Brain microvascular endothelial cell (primary cell): Measurements from ENCODE around the gene ATP8A2.

ENCODE experiments used
- DNase-seq: peaks from one replicate; pipeline ENCODE4 v3.0.0-alpha.2; 2020
- H3K27ac ChIP-seq: fragments of 250-450 bp; sonication (Bioruptor Pico); 2 replicates; pipeline ENCODE4 v1.5.1; 2020; ENCODE audit warnings: mild to moderate bottlenecking, moderate library complexity
- H3K27me3 ChIP-seq: fragments of 250-450 bp; sonication (Bioruptor Pico); replicated peaks from 2 replicates; pipeline ENCODE4 v1.5.1; 2020; ENCODE audit warnings: mild to moderate bottlenecking
- H3K36me3 ChIP-seq: fragments of 250-450 bp; sonication (Bioruptor Pico); replicated peaks from 2 replicates; pipeline ENCODE4 v1.5.1; 2020; ENCODE audit warnings: mild to moderate bottlenecking
- H3K4me3 ChIP-seq: 2 replicates; pipeline ENCODE4 v1.5.1; 2011; ENCODE audit warnings: low read depth, mild to moderate bottlenecking, control low read depth, low read length, moderate library complexity
- CTCF ChIP-seq: IDR thresholded peaks from 2 replicates; pipeline ENCODE4 v1.5.1; 2011; ENCODE audit warnings: low read depth, mild to moderate bottlenecking, moderate library complexity, low read length, control low read depth, inconsistent platforms; ENCODE audit errors: missing control alignments
- in situ Hi-C: cut with HindIII; loops from 2 replicates; pipeline ENCODE4 v1.10.0; 2017; ENCODE audit warnings: low sequenced_read_pairs, low pct_ligation_motif_present

ATP8A2 gene

GRCh38 chr13:25915840-25916518, 544.2 kb downstream of the ATP8A2 start:
- in situ Hi-C loops: no loop called here
- DNase-seq: no peak
- H3K27me3 ChIP-seq: no peaks in the 10 kb centered on the region
- no peak overlapping the region for H3K4me3 ChIP-seq
- H3K36me3 ChIP-seq: no peaks in the 10 kb centered on the region
- no peak overlapping the region for H3K27ac ChIP-seq
- no peak for TF ChIP-seq CTCF

- Histone ChIP-seq H3K4me3 (no peak overlapping the region), H3K36me3 (no peaks in the 10 kb centered on the region), H3K27me3 (no peaks in the 10 kb centered on the region), H3K27ac (no peak overlapping the region)
- no peak for TF ChIP-seq CTCF
- no peak for DNase-seq
- in situ Hi-C loops: no loop called here
Observed at GRCh38 chr13:25920277-25920676, 548.5 kb downstream of the ATP8A2 start.

- no peak overlapping the region for H3K4me3 ChIP-seq
- DNase-seq: peak; percentile 19
- in situ Hi-C loops: no loop called here
- no peak overlapping the region for H3K27ac ChIP-seq
- TF ChIP-seq CTCF: no peak
- H3K27me3 ChIP-seq: no peaks in the 10 kb centered on the region
- no peaks in the 10 kb centered on the region for H3K36me3 ChIP-seq
Observed at GRCh38 chr13:25920931-25921330, 549.2 kb downstream of the ATP8A2 start.

- Histone ChIP-seq H3K27ac (no peak overlapping the region), H3K27me3 (no peaks in the 10 kb centered on the region), H3K4me3 (no peak overlapping the region), H3K36me3 (no peaks in the 10 kb centered on the region)
- DNase-seq: peak; percentile 12
- in situ Hi-C loops: no loop called here
- TF ChIP-seq CTCF: no peak
Observed at GRCh38 chr13:25922376-25922775, 550.6 kb downstream of the ATP8A2 start.

- Histone ChIP-seq H3K36me3 (no peaks in the 10 kb centered on the region), H3K4me3 (no peak overlapping the region), H3K27me3 (no peaks in the 10 kb centered on the region), H3K27ac (no peak overlapping the region)
- in situ Hi-C loops: no loop called here
- TF ChIP-seq CTCF: no peak
- no peak for DNase-seq
Observed at GRCh38 chr13:25923217-25924085, 551.7 kb downstream of the ATP8A2 start.
